HG03045 (cell line): ENCODE data around the gene NR1H4.
A peak's percentile ranks its signal among the peaks of the same experiment; 100 is the strongest.
"Not testable (repeated sequence)": the region's sequence is repeated elsewhere in the genome, so short reads cannot be mapped to it uniquely, and the experiment has no call there.

Experiments
- ATAC-seq: cut with Tn5 transposase; IDR thresholded peaks from one replicate; pipeline ENCODE4 v1.9.1; 2021; ENCODE audit warnings: mild to moderate bottlenecking, moderate library complexity; ENCODE audit not compliant: unreplicated experiment

Gene NR1H4

GRCh38 chr12:100565987-100566545 lies 92.4 kb downstream of the NR1H4 start:
- no peak for ATAC-seq

GRCh38 chr12:100566887-100567637 lies 93.4 kb downstream of the NR1H4 start:
- peak; percentile 96 for ATAC-seq

DNA sequence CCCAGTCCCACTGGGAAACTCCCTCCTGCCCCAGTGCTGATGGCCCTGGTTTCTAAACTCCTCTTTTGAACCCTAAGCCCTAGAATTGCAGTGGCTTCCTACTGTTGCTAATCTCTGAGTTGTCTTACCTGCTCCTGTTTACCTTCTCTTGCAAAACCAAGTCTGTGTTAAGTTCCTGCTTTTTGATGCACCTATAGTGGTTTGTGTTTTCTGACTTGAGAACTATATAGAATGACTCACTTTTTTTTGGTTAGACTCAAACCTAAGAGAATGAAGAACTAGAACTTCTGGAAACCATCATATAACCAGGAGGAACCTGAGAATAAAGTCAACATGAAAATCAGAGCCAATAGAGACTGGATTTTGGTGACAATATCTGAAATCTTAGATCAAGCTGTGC lies 94.3 kb downstream of the NR1H4 start:
- peak; percentile 29 for ATAC-seq

DNA sequence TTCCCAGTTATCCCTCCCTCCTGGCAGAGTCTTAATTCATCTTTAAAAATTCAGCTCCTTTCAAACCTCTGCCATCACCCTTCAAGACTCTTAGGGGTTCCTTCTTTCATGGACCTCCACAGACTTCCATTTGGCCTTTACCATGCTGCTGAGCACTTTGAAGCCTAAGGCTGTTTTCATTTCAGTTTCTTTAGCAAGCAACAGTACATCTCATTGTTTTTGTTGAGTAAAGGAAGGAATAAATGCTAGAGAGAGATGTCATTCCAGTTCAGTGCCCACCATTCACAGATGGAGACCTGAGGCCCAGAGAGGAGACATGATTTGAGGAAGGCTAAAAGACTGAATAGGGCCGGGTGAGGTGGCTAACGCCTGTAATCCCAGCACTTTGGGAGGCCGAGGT lies 98.5 kb downstream of the NR1H4 start:
- ATAC-seq: no peak

DNA sequence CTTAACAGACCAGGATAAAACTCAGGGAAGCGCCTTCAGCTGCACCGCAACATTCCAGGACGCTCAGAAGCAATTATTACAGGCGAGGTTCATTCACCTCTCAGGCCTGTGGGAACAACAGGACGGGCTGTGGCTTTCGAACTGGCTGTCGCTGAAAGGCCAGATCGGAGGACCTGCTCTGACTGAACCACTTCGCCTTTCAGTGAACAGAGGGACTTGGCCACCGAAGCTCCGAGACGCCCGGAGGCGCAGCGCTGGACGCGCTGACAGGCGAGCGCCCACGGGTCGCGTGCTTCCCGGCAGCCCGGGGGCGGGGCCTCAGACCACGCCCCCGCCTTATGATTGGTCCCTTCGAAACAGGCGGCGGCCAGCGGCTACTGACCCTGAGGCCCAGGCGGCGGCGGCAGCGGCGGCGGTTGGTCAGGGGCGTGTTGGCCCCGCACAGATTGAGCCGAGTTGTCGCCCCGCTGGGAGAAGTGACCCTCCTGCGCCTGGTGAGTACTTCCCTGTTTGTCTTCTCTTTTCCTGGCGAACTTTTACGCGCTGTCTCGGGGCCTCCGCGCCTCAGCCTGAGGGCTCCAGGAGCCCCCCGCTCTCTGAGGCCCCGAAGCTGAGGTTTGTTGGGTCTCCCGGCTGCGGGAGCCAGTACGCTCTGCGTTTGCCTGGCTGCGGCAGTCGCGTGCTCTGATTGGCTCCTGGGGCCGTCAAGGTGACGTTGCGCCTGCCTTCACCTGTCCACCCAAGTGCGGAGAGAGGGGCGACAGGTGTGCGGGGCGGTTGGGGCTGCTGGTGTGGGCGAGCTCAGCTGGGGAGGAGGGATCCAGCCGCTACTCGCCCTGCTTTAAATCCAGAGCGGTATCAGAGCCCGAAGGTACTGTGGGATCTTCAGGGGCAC lies 99.9 kb downstream of the NR1H4 start, which contains the start of gene GAS2L3:
TSS of gene GAS2L3 (plus strand) at position 393 of the 895 bp plus-strand sequence. CDS start 21,221 bp downstream, outside the sequence.
- ATAC-seq: peak; percentile 99

DNA sequence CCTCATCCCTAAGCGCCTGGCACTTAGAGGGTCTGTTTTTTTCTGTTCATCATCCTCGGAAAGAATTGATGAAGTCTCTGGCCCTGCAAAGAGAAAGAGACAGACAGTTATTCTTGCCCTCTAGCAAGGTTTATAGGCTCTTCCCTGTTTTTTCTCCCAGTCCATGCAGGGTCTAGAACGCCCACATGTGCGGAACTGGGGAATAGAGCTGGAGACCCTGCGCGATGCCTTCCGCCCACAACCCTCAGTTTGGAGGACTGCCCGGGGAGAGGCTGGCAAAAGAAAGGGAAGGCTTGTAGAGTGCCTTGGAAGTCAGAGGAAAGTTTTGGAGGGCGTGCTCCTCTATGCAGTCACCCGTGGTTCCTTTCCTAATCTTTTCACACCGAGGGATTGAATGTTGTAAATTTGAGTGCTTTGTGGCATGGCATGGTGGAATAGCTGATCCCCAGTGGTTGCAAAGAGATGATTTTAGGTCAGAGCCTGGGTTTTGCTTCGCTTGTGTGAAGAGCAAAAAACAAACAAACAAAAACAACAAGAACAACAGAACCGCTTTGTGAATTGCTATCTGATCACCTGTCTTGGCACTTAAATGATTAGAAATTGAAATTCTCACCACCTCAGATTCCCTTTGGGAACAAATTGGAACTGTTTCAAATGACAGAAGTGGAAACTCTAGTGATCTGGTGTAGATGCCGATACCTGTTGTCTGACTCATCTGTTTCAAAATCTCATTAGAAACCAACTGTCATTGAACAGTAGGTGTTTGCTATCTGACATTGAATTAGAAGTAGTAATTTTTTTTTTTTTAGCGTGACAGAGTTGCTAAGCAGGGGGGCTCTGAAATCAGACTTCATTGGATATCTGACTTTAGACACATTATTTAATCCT lies 100.8 kb downstream of the NR1H4 start:
- ATAC-seq: no peak

- ATAC-seq: no peak
Observed at GRCh38 chr12:100576331-100577036, 102.8 kb downstream of the NR1H4 start.

DNA sequence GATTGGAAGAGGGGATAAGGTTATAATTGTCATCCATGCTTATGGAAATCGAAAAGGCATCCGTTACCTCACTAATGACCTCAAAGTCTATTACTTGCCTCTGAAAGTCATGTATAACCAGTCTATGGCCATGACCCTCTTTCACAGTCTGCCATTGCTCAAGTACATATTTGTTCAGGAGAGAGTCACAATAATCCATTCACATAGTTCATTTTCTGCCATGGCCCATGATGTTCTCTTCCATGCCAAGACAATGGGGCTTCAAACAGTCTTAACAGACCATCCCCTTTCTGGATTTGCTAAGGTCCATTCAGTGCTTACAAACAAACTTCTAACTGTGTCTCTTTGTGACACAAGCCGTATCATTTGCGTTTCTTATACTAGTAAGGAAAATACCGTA lies 105.3 kb downstream of the NR1H4 start:
- ATAC-seq: no peak

GRCh38 chr12:100579844-100580243 lies 106.2 kb downstream of the NR1H4 start:
- ATAC-seq: no peak

DNA sequence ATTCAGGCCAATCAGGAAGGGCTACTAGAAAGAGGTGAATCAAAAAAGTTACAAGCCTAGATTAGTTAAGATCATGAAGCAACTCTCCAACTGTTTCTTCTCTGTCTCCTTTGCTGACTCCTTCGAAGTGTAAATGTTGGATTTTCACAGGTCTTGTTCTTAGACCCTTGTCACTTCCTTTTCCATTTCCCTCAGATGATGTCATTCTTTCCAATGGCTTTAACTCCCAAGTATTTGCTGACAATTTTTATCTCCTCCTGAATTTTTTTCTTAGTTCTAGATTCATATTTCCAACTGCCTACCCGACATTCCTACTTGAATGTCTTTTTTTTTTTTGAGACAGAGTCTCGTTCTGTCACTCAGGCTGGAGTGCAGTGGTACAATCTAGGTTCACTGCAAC lies 110.6 kb downstream of the NR1H4 start:
- no peak for ATAC-seq

- ATAC-seq: no peak
Observed at GRCh38 chr12:100591979-100592378, 118.3 kb downstream of the NR1H4 start.

DNA sequence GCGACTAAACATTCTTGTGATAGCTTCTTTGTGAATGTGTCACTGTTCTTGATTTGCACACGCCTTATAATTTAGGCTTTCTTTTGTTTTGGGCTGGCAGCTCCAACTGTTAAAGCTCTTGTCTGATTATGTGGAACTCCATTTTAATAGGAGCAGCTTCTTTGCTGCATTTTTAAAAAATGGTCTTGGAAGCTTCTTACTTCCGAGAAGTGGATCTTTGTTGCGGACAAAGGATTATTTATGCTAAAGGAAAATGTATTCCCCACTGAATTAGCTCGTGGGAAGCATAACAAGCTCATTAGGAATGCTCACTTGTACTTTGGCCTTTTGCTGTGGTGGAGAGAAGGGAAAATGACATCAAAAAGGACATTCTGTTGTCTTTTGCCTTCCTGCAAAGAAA lies 119.8 kb downstream of the NR1H4 start:
- no peak for ATAC-seq

DNA sequence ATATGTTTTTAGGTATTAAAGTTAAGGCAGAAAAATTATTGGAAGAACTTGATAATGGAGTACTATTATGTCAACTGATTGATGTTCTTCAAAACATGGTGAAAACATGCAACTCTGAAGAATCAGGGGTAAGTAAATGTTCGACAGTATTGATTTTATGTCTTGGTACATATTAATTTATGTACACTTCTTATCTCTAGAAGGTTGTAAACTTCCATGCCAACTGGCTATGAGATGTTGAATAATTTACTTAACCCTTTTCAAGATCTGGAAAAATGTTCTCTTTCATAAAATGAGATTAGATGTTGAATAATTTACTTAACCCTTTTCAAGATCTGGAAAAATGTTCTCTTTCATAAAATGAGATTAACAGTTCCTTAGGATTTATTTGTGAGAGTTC lies 128.0 kb downstream of the NR1H4 start:
- no peak for ATAC-seq

GRCh38 chr12:100602997-100603396 lies 129.3 kb downstream of the NR1H4 start:
- ATAC-seq: not testable (repeated sequence)

- no peak for ATAC-seq
Observed at GRCh38 chr12:100608776-100609175, 135.1 kb downstream of the NR1H4 start.

GRCh38 chr12:100610666-100611430 lies 137.2 kb downstream of the NR1H4 start:
- ATAC-seq: no peak

- no peak for ATAC-seq
Observed at GRCh38 chr12:100612606-100613005, 138.9 kb downstream of the NR1H4 start.
